Activated naive CD4-positive, alpha-beta T cell treated with anti-CD3 and anti-CD28 coated beads, Interleukin-2, amount 10 ng/mL, durations not matched to agents 7 days and 5 days (primary cell): Measurements from ENCODE around the gene CELA2B.
"Not testable (repeated sequence)": the region's sequence is repeated elsewhere in the genome, so short reads cannot be mapped to it uniquely, and the experiment has no call there.

Experiments used
- CTCF ChIA-PET: fragments of 350-600 bp; sonication (Branson Sonifier 250); formaldehyde crosslinking; loops from one replicate; lab custom pipeline; 2021; ENCODE audit warnings: antibody characterized with exemption; lab: Charles Lee
- DNase-seq: peaks from one replicate; pipeline ENCODE4 v3.0.0-alpha.2; 2020
- H3K27ac Mint-ChIP-seq: one replicate; pipeline ENCODE4 v1.8.0; 2021; ENCODE audit warnings: mild to moderate bottlenecking, moderate library complexity, mixed read lengths
- H3K27me3 Mint-ChIP-seq: one replicate; pipeline ENCODE4 v1.8.0; 2021; ENCODE audit warnings: mild to moderate bottlenecking, mixed read lengths
- H3K36me3 Mint-ChIP-seq: one replicate; pipeline ENCODE4 v1.8.0; 2021; ENCODE audit warnings: mixed read lengths
- H3K4me1 Mint-ChIP-seq: one replicate; pipeline ENCODE4 v1.8.0; 2021; ENCODE audit warnings: mixed read lengths
- H3K4me3 Mint-ChIP-seq: one replicate; pipeline ENCODE4 v1.8.0; 2021; ENCODE audit warnings: mild to moderate bottlenecking, moderate library complexity, mixed read lengths
- H3K9me3 Mint-ChIP-seq: one replicate; pipeline ENCODE4 v1.8.0; 2021; ENCODE audit warnings: mixed read lengths

Gene CELA2B

DNA sequence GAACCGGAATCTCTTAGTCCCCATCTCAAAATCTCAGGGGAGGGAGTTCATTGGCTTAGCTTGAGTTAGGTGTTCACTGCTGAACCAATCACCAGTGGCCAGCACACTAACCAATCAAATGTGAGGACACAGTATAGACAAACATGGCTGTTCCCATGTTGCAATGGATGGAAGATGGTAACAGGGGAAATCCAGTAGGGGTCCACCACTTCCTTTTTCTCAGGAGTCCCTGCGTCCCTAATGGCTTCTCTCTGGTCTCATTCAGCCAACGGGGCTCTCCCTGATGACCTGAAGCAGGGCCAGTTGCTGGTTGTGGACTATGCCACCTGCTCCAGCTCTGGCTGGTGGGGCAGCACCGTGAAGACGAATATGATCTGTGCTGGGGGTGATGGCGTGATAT is 9.7 kb downstream of the CELA2B start:
- CTCF ChIA-PET: interaction anchor here (0.7 kb wide), 1 partner anchor 943 kb away, joined by 3 read pairs; no protein-coding TSS in a partner anchor
- no peak for DNase-seq
- peaks cover 4% of the 10 kb centered on the region for H3K4me1 Mint-ChIP-seq
- H3K27ac Mint-ChIP-seq: no peak overlapping the region
- H3K9me3 Mint-ChIP-seq: no peaks in the 10 kb centered on the region
- H3K36me3 Mint-ChIP-seq: peaks cover 8% of the 10 kb centered on the region
- no peak overlapping the region for H3K4me3 Mint-ChIP-seq
- H3K27me3 Mint-ChIP-seq: no peaks in the 10 kb centered on the region

DNA sequence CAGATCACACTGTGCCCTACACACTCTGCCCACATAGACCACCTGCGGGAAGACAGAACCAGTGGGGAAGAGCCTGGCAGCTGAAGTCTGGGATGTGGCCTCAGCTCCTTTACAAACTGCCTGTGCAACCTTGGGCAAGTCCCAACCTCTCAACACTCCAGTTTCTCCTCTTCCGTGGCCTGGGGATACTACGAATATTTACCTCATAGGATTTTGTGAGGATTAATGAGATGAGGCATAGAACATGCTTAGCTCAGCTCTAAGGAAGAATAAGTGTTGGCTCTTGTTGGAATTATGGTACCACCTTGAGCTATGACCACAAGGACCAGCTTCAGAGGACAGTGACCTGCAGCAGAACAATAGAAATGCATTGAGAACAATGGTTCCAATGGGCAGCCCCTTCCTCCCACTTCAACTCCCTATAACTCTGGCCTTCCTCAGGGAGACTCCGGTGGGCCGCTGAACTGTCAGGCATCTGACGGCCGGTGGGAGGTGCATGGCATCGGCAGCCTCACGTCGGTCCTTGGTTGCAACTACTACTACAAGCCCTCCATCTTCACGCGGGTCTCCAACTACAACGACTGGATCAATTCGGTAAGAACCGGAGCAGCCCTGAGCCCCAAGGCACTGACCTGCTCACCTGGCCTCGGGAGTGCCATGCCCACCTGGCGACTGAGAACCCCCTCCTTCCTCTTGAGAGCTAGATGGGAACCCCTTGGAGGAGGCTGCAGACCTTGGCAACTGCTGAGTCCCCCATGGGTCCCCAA is 11.1 kb downstream of the CELA2B start:
- H3K9me3 Mint-ChIP-seq, H3K4me1 Mint-ChIP-seq, CTCF ChIA-PET, DNase-seq, H3K27ac Mint-ChIP-seq, H3K4me3 Mint-ChIP-seq, H3K36me3 Mint-ChIP-seq, H3K27me3 Mint-ChIP-seq: not testable (repeated sequence)

DNA sequence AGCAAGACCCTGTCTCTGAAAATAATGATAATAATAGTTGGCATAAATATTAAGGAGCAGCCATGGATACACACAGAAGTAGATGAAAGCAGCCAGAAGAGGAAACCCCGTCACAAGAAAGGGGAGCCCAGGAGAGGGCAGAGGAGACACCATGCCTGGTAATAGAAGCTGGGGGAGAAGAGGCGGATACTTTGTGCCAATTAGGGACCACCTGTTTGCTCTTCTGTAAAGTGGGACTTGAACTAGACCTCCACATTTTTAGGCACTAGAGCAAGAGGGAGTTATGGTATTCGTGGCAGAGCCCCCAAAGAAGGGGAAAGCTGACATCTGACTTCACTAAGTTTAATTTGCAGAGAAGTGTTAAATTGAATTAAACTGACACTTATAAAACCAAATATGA is 12.5 kb downstream of the CELA2B start:
- peaks cover 9% of the 10 kb centered on the region for H3K4me1 Mint-ChIP-seq
- peaks cover 11% of the 10 kb centered on the region for H3K36me3 Mint-ChIP-seq
- CTCF ChIA-PET: interaction anchor here (0.8 kb wide), 1 partner anchor 14 kb away, joined by 3 read pairs; no protein-coding TSS in a partner anchor
- H3K27me3 Mint-ChIP-seq: no peaks in the 10 kb centered on the region
- no peak overlapping the region for H3K4me3 Mint-ChIP-seq
- no peak for DNase-seq
- H3K27ac Mint-ChIP-seq: no peak overlapping the region
- no peaks in the 10 kb centered on the region for H3K9me3 Mint-ChIP-seq

DNA sequence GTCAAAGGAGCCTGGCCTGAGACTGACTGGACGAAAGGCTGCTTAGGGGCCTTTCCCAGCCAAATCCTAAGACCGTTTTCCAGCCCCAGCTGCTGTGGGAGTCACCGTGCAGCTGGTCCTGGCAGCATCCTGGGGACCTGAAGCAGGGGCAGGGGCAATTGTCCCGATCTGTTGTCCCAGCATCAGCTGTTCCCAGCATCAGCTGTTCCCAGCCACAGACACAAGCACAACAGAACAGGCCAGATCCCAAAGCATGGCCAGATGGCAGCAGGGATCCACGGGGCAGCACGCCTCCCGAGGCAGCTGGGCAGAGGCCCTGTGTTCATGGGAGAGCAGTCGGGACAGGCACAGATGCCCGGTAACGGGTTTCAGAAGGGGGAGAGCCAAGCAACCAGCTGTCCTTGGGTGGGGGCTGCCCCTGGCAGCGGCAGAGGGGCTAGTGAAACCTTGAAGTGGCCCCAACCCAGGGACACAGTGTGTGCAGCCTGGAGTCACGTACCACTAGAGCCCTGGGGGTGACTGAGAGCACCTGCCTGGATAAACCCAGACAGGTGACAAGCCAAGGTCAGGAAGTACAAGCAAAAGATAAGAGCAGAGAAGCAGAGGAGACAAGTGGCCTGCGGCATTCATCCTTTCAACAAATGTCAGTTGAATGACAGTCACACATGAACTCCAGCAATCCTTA is 13.3 kb downstream of the CELA2B start:
- Mint-ChIP-seq H3K9me3 (no peaks in the 10 kb centered on the region), H3K36me3 (peaks cover 13% of the 10 kb centered on the region), H3K27ac (no peak overlapping the region), H3K4me1 (peaks cover 9% of the 10 kb centered on the region), H3K27me3 (no peaks in the 10 kb centered on the region), H3K4me3 (no peak overlapping the region)
- CTCF ChIA-PET: interaction anchor here (0.8 kb wide), 1 partner anchor 13 kb away, joined by 3 read pairs; no protein-coding TSS in a partner anchor
- no peak for DNase-seq

DNA sequence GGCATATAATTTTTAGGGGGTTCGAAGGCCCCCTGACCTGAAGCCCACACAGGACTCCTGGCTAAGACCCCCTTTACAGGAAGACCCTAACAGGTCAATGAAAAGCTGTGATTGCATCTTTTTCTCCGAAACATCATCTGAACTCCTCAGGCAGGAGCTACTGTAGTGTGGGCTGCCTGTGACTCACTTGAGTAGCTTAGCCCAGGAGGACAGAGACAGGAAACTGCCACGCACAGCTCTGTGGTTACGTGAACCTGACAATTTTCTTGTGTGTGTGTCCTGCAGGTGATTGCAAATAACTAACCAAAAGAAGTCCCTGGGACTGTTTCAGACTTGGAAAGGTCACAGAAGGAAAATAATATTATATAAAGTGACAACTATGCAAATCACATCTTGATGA is 15.1 kb downstream of the CELA2B start:
- CTCF ChIA-PET, H3K9me3 Mint-ChIP-seq: not testable (repeated sequence)

DNA sequence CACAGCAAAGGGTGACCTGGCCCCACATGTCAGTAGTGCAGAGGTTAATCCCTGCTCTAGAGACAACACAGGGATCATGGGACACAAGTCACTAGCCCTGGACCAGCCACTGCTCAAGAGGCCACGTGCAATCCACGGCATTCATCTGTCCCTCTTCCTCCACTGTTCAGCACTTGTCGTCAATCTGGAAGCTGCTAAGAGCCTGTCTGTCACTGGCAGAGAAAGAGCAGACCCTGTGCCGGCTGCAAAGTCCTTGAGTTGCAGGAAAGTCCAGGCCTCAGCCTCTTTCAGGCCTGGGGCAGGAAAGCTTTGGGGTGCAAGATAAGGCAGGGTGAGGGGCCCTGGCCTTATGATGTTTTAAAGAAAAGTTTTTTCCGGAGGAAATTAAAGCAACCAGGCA is 16.7 kb downstream of the CELA2B start:
- Mint-ChIP-seq H3K9me3 (no peaks in the 10 kb centered on the region), H3K36me3 (peaks cover 21% of the 10 kb centered on the region), H3K27me3 (no peaks in the 10 kb centered on the region), H3K27ac (no peak overlapping the region), H3K4me1 (peaks cover 9% of the 10 kb centered on the region), H3K4me3 (no peak overlapping the region)
- CTCF ChIA-PET: no interaction called here
- DNase-seq: no peak

More for the DNA sequence above, 15.1 kb downstream of the CELA2B start:
- H3K4me1 Mint-ChIP-seq, H3K27me3 Mint-ChIP-seq, H3K4me3 Mint-ChIP-seq, H3K27ac Mint-ChIP-seq: not testable (repeated sequence)
- H3K36me3 Mint-ChIP-seq: peaks cover 21% of the 10 kb centered on the region
- DNase-seq: peak; percentile 44

DNA sequence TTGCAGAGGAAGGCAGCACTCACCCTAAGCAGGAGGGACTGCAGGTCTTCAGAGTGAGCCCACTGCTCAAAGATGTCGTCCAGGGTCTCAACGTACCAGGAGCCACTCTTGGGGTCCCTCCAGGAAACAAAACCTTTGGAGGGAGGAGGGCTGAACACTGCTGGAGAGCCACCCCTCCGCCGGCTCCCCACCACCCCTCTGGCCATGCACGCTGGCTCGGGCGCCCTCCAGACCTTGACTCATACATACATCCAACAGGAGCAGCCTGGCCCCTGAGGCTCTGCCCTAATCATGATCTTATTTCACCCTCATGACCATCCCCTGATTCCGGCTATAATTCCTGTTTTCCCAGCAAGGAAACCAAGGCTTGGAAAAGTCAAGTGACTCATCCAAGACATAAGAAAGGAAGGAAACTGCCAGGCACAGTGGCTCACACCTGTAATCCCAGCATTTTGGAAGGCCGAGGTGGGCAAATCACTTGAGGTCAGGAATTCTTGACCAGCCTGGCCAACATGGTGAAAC is 18.0 kb downstream of the CELA2B start:
- CTCF ChIA-PET: no interaction called here
- Mint-ChIP-seq H3K9me3 (no peaks in the 10 kb centered on the region), H3K27ac (no peak overlapping the region), H3K4me1 (peaks cover 9% of the 10 kb centered on the region), H3K27me3 (no peaks in the 10 kb centered on the region), H3K4me3 (no peak overlapping the region), H3K36me3 (peaks cover 24% of the 10 kb centered on the region)
- DNase-seq: no peak

DNA sequence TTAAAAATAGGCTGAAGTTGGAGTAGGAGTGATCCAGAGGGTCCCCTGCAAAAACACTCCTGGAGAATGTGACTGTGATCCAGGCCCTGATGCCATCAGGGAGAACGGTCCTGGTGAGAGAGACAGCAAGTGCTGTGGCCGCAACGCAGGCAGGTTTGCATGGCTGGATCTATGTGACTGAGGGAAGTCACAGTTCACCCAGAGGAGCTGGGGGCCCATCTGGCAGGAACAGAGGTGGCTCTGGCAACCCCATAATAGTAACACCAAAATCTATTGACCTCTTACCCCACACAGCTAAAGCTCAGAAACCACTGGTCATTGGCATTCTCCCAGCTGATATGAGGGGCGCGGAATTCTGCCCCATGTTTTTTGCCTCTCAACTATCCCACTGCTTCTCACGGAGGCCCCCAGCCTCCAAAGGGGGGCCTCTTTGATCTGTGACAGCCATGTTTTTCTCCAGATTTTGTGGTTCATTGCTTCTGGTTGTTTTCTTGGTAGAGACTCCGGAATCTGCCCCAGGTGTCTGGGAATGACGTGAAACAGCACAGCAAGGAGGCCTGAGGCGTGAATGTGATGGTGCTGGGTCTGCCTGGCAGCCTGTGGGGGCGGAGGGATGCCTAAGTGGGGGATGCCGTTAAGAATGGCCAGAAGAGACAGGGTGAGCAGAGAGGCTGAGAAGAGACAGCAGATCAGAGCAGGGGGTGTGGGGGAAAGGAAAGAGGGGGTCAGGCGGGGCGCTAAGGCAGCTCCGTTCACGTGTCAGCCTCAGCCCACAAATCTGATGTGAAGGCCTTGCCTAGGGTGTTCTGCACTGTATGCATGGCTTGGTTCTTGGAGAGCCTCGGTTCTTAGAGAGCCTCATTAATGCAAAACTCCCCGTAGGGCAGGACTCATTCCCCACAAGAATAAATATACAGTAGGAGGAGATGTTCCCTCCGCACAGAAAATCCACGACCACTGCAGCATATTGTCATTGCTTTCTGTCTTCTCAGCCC is 24.6 kb downstream of the CELA2B start:
- H3K4me1 Mint-ChIP-seq: no peaks in the 10 kb centered on the region
- H3K27me3 Mint-ChIP-seq: no peaks in the 10 kb centered on the region
- no peak overlapping the region for H3K4me3 Mint-ChIP-seq
- no peak overlapping the region for H3K27ac Mint-ChIP-seq
- peaks cover 17% of the 10 kb centered on the region for H3K36me3 Mint-ChIP-seq
- DNase-seq: no peak
- H3K9me3 Mint-ChIP-seq: no peaks in the 10 kb centered on the region
- CTCF ChIA-PET: interaction anchor here (0.7 to 1.8 kb wide), 2 partner anchors 13 to 109 kb away, joined by 3 to 5 read pairs; no protein-coding TSS in a partner anchor

DNA sequence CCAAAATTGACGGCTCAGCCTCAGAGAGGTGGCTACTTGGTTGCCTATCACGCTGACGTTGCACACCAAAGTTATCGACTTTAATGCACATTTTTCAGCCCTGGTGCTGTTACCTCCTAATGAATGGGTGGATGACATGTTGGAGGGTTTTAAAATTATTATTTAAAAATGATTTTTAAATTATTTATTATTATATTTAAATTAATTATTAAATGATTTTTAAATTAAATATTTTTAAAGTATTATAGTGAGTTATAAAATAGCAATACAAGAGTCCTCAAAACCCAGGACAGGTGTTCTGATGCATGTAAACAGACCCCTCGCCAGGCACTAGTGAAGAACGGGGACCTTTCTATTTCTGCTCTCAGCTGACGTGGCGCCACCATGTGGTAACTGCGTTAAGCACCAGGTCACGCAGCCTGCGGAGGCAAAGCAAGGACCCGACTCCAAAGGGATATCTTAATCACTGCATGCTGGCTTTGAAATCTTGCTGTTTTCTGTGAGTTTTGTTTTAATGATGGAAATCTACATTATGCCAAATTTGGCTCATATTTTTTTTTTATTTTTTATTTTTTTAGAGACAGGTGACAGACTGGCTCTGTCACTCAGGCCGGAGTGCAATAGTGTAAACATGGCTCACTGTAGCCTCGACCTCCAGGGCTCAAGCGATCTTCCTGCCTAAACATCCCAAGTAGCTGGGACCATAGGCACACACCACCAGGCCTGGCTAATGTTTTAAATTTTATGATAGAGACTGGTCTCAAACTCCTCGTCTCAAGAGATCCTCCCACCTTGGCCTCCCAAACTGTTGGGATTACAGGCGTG is 25.5 kb downstream of the CELA2B start:
- Mint-ChIP-seq H3K27ac (no peak overlapping the region), H3K4me1 (no peaks in the 10 kb centered on the region), H3K4me3 (no peak overlapping the region), H3K9me3 (no peaks in the 10 kb centered on the region), H3K27me3 (no peaks in the 10 kb centered on the region), H3K36me3 (peaks cover 11% of the 10 kb centered on the region)
- DNase-seq: peak; percentile 72
- CTCF ChIA-PET: interaction anchor here (0.9 to 1.4 kb wide), 4 partner anchors 11 to 178 kb away, joined by 3 read pairs; no protein-coding TSS in a partner anchor

DNA sequence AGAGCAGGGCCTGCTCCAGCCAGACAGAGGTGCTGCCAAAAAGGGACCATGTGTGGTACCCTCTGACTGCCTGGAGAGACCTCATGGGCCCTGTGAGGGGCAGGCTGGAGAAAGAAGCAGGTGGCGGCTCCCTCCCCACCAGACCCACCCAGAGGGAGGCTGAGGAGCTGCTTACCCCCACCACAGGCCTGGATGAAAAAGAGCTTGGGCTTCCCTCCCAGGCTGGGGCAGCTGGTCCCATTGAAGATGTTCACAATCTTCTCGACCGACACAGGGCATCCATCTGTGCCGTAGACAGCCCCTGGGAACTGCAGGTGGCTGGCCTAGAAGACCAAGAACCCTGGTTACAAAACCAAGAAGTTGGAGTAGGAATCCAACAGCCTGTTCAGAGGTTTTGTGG is 28.5 kb downstream of the CELA2B start:
- peaks cover 11% of the 10 kb centered on the region for H3K36me3 Mint-ChIP-seq
- DNase-seq: no peak
- H3K4me1 Mint-ChIP-seq: no peaks in the 10 kb centered on the region
- H3K27ac Mint-ChIP-seq: no peak overlapping the region
- CTCF ChIA-PET: interaction anchor here (1.1 kb wide), 1 partner anchor 181 kb away, joined by 3 read pairs; no protein-coding TSS in a partner anchor
- H3K27me3 Mint-ChIP-seq: no peaks in the 10 kb centered on the region
- H3K4me3 Mint-ChIP-seq: no peak overlapping the region
- no peaks in the 10 kb centered on the region for H3K9me3 Mint-ChIP-seq

DNA sequence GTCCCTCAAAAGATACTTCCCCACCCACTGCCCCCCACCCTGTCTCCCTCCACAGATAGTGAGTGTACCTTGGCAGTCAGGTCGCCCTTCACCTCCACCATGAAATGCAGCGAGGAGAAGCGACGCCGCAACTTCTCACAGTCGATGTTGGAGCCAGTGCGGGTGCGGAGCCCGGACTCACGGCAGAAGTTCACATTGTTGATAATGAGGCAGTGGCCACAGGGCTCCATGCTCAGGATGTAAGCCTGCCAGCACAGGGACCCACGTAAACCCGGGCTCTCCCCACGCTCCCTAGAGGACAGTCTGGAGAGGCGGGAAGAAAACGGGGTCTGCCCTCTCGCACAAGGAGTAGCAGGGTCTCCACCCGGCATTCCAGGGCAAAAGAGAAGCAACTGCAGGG is 30.9 kb downstream of the CELA2B start:
- H3K4me1 Mint-ChIP-seq: peaks cover 6% of the 10 kb centered on the region
- H3K27me3 Mint-ChIP-seq: no peaks in the 10 kb centered on the region
- CTCF ChIA-PET: no interaction called here
- DNase-seq: no peak
- no peaks in the 10 kb centered on the region for H3K9me3 Mint-ChIP-seq
- H3K36me3 Mint-ChIP-seq: peaks cover 24% of the 10 kb centered on the region
- H3K4me3 Mint-ChIP-seq: no peak overlapping the region
- no peak overlapping the region for H3K27ac Mint-ChIP-seq

DNA sequence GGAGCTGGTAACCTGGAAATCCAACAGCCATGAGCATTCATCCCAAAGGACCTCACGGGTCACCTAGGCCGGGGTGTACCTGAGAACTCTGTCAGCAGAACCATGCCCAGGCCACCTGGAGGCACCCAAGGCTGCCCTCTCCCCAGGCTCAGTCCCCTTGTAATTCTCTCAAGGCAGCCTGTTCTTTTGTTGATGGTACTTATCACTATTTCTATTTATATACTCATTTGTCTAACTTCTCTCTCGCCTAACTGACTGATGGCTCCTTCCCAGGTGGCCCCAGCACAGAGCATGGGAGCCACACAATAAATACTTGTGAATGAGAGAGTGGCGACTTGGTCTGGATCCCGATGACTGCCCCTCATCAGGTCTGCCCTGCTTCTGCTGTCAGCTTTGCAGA is 31.4 kb downstream of the CELA2B start:
- Mint-ChIP-seq H3K4me1 (peaks cover 6% of the 10 kb centered on the region), H3K9me3 (no peaks in the 10 kb centered on the region), H3K27ac (no peak overlapping the region), H3K4me3 (no peak overlapping the region), H3K36me3 (peaks cover 28% of the 10 kb centered on the region), H3K27me3 (no peaks in the 10 kb centered on the region)
- DNase-seq: no peak
- CTCF ChIA-PET: no interaction called here
